Right lobe of liver (tissue), 6 donors: ENCODE results near the gene MAMLD1. TPM values are rescaled to one million over a fixed set of nuclear protein-coding genes. Genes with fewer than 3 reads are reported as not detected.

Experiments
- ATAC-seq, 4 donors: fragments of 200-7000 bp; cut with Tn5 transposase; one replicate each; pipeline ENCODE4 v1.9.1; 2020; ENCODE audit warnings: mild to moderate bottlenecking in 4 of 4, moderate library complexity in 4 of 4
- DNase-seq, 3 donors: peaks; one replicate each; pipeline ENCODE4 v3.0.0-alpha.2; 2020
- H3K27ac ChIP-seq, 3 donors: fragments of 200-600 bp; one replicate each; pipeline ENCODE4 v1.8.0; 2022
- H3K27me3 ChIP-seq, 2 donors: fragments of 200-600 bp; one replicate each; pipeline ENCODE4 v1.8.0; 2022
- H3K36me3 ChIP-seq, 4 donors: fragments of 200-600 bp; sonication (generic) in 1 of 4; one replicate each; pipeline versions ENCODE4 v1.5.1 to v1.8.0; 2017 to 2022; ENCODE audit warnings: control low read depth in 1 of 4
- H3K4me1 ChIP-seq, 4 donors: fragments of 200-600 bp; sonication (generic) in 1 of 4; one replicate each; pipeline versions ENCODE4 v1.5.1 to v1.8.0; 2017 to 2022; ENCODE audit warnings: control low read depth in 1 of 4
- H3K4me3 ChIP-seq, 3 donors: fragments of 200-600 bp; one replicate each; pipeline ENCODE4 v1.8.0; 2022
- H3K9me3 ChIP-seq, 4 donors: fragments of 200-600 bp; sonication (generic) in 1 of 4; one replicate each; pipeline versions ENCODE4 v1.5.1 to v1.8.0; 2017 to 2022; ENCODE audit warnings: control low read depth in 1 of 4
- CTCF ChIP-seq, 4 donors: fragments of 200-600 bp in 3 of 4; fragments of 450-650 bp in 1 of 4; IDR thresholded peaks; one replicate each; pipeline versions ENCODE4 v1.5.1 to v1.8.0; 2016 to 2022; ENCODE audit warnings: antibody characterized with exemption in 4 of 4, mild to moderate bottlenecking in 2 of 4
- POLR2A ChIP-seq: fragments of 450-650 bp; IDR thresholded peaks from one replicate; pipeline ENCODE4 v1.6.1; 2017; ENCODE audit warnings: antibody characterized with exemption, mild to moderate bottlenecking
- WGBS: methylation state at CpG from one replicate; pipeline ENCODE4 v1.1.6; 2018; ENCODE audit warnings: low coverage, low lambda C conversion rate; ENCODE audit not compliant: insufficient coverage; ENCODE audit errors: missing lambda C conversion rate; 5-methylcytosine and 5-hydroxymethylcytosine counted together
- intact Hi-C, 2 donors: fragments of 100-400 bp; cut with DNase I; formaldehyde crosslinking; loops; one replicate each; pipeline versions ENCODE4 v1.11.2 to v1.14.1; 2022
- total RNA-seq, 6 experiments: library from RNA; depleted of rRNA in 2 of 6; stranded (reverse); fragments of >200 nt in 2 of 6; fragmentation: NEBNext Ultra II Directional in 3 of 6; extraction: Animal tissue kit (Norgen Biotek cat#: 25700) in 3 of 6; gene quantifications; one replicate each; pipeline versions ENCODE4 v1.1.0 to v1.2.4, GENCODE V29; 2016 to 2023
- donor health status: DM: no; HTN: yes; CAD: no.
- donor health status: DM: no; HTN: no; CAD: no.
- donor health status: DM: no; HTN: no; CAD: no.
- donor health status: DM: no; HTN: yes; CAD: no.
- donor health status: DM: no; HTN: yes; CAD: no.

MAMLD1 gene
- total RNA-seq, 6 experiments from 2014 or later: 0.99 to 4.7 (median 1.8) TPM

GRCh38 chrX:150514462-150514861 is 151.3 kb downstream of the MAMLD1 start:
- no peaks in the 10 kb centered on the region for H3K27me3 ChIP-seq
- intact Hi-C loops: no loop called here
- ATAC-seq: no peak
- no peaks in the 10 kb centered on the region for H3K36me3 ChIP-seq
- H3K4me1 ChIP-seq: peaks cover 0 to 5% (median 0%) of the 10 kb centered on the region in 4 donors
- no peaks in the 10 kb centered on the region for H3K9me3 ChIP-seq
- H3K27ac ChIP-seq: no peak overlapping the region
- 85% methylated on average over 3 of the region's 4 CpGs for WGBS
- DNase-seq: no peak
- H3K4me3 ChIP-seq: no peak overlapping the region
- TF ChIP-seq CTCF (IDR thresholded peaks at IDR 0.05): no peak
- TF ChIP-seq POLR2A: no peak

- ATAC-seq (no peak), DNase-seq (no peak)
- TF ChIP-seq CTCF (IDR thresholded peaks at IDR 0.05): no peak
- TF ChIP-seq POLR2A: no peak
- Histone ChIP-seq H3K4me1 (peaks cover 0 to 5% (median 0%) of the 10 kb centered on the region in 4 donors), H3K36me3 (no peaks in the 10 kb centered on the region), H3K27ac (no peak overlapping the region), H3K27me3 (no peaks in the 10 kb centered on the region), H3K4me3 (no peak overlapping the region), H3K9me3 (no peaks in the 10 kb centered on the region)
- intact Hi-C loops: no loop called here
- no CpG with 5 or more reads among the region's 1 CpG for WGBS
Observed at GRCh38 chrX:150515801-150516200, 152.7 kb downstream of the MAMLD1 start.

- no peaks in the 10 kb centered on the region for H3K27me3 ChIP-seq
- 17% methylated on average over 2 of the region's 4 CpGs for WGBS
- peaks cover 0 to 5% (median 0%) of the 10 kb centered on the region in 4 donors for H3K4me1 ChIP-seq
- no peak overlapping the region for H3K4me3 ChIP-seq
- H3K27ac ChIP-seq: peak overlapping the region in 2 of 3 donors; percentile 14 to 45
- peak in 1 of 3 donors; percentile 58 for DNase-seq
- no peaks in the 10 kb centered on the region for H3K9me3 ChIP-seq
- no peaks in the 10 kb centered on the region for H3K36me3 ChIP-seq
- TF ChIP-seq CTCF (IDR thresholded peaks at IDR 0.05) (no peak), POLR2A (no peak)
- peak; percentile 84 to 92 (median 91) for ATAC-seq
- intact Hi-C loops: no loop called here
Observed at GRCh38 chrX:150517303-150517910, 154.3 kb downstream of the MAMLD1 start.

GRCh38 chrX:150522494-150522893 is 159.4 kb downstream of the MAMLD1 start:
- WGBS: 61% methylated on average over 2 of the region's 2 CpGs
- intact Hi-C loops: no loop called here
- ATAC-seq (no peak), DNase-seq (no peak)
- H3K4me1 ChIP-seq: peaks cover 0 to 8% (median 0%) of the 10 kb centered on the region in 4 donors
- no peaks in the 10 kb centered on the region for H3K27me3 ChIP-seq
- H3K36me3 ChIP-seq: no peaks in the 10 kb centered on the region
- no peak overlapping the region for H3K4me3 ChIP-seq
- H3K27ac ChIP-seq: no peak overlapping the region
- TF ChIP-seq CTCF (IDR thresholded peaks at IDR 0.05) (no peak), POLR2A (no peak)
- H3K9me3 ChIP-seq: no peaks in the 10 kb centered on the region
